ENCODE data around the gene HES3. TPM values are rescaled to one million over a fixed set of nuclear protein-coding genes. Genes with fewer than 3 reads are reported as not detected.

Gene HES3
- total and polyA plus RNA-seq, 8 donors: not detected

DNA sequence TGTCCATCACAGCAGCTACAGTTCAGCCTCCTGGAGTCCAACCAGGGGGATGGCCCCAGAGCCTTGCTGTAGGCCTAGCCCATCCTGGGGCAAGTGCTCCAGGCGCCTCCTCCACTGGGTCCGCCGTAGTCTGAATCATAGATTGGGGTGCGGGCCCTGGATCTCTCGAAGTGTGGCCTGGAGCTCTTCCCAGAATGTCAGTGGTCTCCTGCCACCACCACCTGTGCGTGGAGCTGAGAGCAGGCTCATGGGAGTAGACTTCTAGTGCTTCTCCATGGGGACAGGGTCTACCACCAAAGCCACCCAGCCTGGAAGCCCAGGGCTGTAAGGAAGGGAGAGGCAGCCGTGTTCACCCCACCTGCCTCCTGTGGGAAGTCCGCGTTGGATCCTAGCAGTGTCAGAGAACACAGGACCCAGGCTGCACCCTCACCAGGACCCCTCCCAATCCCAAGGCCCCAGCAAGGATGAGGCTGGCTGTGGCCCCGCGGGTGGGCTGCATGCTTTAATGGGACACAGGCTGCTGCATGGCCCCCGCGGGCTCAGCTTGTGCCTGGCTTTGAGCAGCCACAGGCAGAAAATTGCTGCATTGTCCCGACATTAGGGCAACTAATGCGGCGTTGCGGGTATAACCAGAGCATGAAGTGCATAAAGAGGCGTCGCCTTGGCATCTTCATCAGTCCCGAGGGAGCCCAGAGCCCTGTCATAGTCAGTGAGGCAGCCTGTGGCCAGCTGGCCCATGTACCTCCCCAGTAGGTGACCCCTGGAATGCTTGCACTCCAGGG is 735 bp upstream of the HES3 start:
- 26 to 30% methylated on average over 20 of the region's 20 CpGs for WGBS, 2 donors
- ATAC-seq (no peak), FAIRE-seq (no peak), DNase-seq (peak in 1 of 6 donors; percentile 59)
- Histone ChIP-seq H3K4me3 (no peak overlapping the region), H3K9me3 (no peaks in the 10 kb centered on the region), H3K27me3 (peaks cover 0 to 47% (median 10%) of the 10 kb centered on the region in 4 donors), H3K4me1 (peaks cover 0 to 10% (median 0%) of the 10 kb centered on the region in 3 donors), H3K27ac (no peak overlapping the region), H3K36me3 (no peaks in the 10 kb centered on the region)
- intact Hi-C loops (cut with DNase I): loop anchor here in 2 of 3 donors (10.0 kb wide), 2 partner anchors 102 to 188 kb away; no protein-coding TSS in a partner anchor
- TF ChIP-seq, protein P1, sequence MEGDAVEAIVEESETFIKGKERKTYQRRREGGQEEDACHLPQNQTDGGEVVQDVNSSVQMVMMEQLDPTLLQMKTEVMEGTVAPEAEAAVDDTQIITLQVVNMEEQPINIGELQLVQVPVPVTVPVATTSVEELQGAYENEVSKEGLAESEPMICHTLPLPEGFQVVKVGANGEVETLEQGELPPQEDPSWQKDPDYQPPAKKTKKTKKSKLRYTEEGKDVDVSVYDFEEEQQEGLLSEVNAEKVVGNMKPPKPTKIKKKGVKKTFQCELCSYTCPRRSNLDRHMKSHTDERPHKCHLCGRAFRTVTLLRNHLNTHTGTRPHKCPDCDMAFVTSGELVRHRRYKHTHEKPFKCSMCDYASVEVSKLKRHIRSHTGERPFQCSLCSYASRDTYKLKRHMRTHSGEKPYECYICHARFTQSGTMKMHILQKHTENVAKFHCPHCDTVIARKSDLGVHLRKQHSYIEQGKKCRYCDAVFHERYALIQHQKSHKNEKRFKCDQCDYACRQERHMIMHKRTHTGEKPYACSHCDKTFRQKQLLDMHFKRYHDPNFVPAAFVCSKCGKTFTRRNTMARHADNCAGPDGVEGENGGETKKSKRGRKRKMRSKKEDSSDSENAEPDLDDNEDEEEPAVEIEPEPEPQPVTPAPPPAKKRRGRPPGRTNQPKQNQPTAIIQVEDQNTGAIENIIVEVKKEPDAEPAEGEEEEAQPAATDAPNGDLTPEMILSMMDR (IDR thresholded peaks at IDR 0.05): no peak

DNA sequence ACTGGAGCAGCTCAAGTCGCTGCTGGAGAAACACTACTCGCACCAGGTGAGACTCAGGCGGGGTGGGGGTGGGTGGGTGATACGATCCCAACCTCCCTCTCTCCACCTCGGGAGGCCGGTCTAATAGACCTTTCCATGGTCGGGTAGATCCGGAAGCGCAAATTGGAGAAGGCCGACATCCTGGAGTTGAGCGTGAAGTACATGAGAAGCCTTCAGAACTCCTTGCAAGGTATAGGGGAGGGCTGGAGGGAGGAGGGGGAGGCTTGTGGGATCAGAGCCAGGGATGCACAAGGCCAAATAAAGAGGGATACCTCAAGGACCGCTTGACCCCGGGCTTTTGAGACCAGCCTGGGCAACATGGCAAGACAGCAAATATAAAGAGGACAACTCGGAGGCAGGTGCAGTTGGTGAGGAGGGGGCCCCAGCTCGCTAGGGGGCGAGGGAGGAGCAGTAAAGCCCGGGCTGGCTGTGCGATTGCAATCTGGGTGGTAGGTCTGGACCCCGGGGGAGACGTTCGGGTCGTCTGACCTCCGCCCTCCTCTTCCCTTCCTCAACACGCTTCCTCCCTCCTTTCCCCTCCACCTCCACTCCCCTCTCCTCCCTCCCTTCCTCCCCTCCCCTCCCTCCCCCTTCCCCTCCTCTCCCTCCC is 546 bp downstream of the HES3 start:
- WGBS, 2 donors: 5 to 7% methylated on average over 16 to 24 of the region's 24 CpGs
- DNase-seq: peak in 1 of 6 donors; percentile 68

DNA sequence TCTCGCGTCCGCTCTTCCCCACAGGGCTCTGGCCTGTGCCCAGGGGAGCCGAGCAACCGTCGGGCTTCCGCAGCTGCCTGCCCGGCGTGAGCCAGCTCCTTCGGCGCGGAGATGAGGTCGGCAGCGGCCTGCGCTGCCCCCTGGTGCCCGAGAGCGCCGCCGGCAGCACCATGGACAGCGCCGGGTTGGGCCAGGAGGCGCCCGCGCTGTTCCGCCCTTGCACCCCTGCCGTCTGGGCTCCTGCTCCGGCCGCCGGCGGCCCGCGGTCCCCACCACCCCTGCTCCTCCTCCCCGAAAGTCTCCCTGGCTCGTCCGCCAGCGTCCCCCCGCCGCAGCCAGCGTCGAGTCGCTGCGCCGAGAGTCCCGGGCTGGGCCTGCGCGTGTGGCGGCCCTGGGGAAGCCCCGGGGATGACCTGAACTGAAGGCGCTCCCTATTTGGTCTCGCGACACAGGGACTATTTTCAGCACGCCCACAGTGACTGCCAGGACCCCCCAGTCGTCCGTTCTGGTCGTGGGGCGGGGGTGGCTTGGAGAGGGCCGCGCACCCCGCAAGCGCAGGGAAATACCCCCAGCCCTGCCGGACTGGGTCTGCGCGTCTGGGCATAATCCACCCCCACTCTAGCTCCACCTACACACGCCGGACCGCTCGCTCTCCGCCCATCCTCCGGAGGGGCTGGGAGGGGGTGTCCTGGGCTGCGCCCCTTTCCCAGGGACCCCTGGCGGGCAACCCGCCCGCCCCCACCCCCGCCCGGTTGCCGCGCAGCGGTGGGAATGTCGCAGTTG is 1.3 kb downstream of the HES3 start:
- TF ChIP-seq, protein P1 (IDR thresholded peaks at IDR 0.05): peak; percentile 50 to 68 (median 61)
- no peak for FAIRE-seq

More for the DNA sequence above, 546 bp downstream of the HES3 start:
- peaks cover 0 to 10% (median 0%) of the 10 kb centered on the region in 3 donors for H3K4me1 ChIP-seq
- no peaks in the 10 kb centered on the region for H3K9me3 ChIP-seq
- intact Hi-C loops (cut with DNase I): loop anchor here in 2 of 3 donors (5.0 to 10.0 kb wide), 3 partner anchors 100 to 190 kb away; no protein-coding TSS in a partner anchor
- ATAC-seq: no peak
- no peak overlapping the region for H3K27ac ChIP-seq
- no peak for FAIRE-seq
- no peaks in the 10 kb centered on the region for H3K36me3 ChIP-seq
- H3K4me3 ChIP-seq: no peak overlapping the region
- TF ChIP-seq, protein P1 (IDR thresholded peaks at IDR 0.05): no peak
- H3K27me3 ChIP-seq: peaks cover 0 to 47% (median 10%) of the 10 kb centered on the region in 4 donors

DNA sequence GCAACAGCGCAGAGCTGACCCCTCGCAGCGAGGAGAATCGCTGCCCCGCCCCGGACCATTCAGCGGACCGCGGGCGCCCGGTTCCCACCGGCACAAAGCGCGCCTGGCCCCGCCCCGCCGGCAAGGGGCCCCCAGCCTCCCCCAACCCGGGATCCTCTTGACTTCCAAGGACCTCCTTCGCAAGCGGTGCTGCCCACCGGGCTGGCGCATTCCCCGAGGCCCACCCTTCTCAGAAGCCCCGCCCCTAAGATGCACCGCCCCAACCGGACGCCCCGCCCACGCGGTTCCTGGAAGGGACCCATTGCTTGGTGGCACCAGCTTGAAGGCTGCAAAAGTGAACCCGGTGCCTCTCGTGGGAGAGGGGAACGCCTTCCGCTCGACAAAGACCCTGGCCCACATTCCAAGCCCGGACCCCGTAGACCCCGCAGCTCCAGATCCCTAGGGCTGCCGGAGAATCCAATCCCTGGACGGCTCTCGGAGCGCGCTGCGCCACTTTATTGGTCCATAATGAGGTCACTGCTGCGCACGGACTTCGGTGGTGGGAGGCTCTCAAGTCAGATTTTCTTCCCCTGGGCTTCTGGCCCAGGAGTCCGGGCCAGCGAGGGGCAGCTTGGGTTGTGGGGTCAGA is 2.0 kb downstream of the HES3 start:
- H3K9me3 ChIP-seq: no peaks in the 10 kb centered on the region
- peaks cover 0 to 45% (median 9%) of the 10 kb centered on the region in 4 donors for H3K27me3 ChIP-seq
- peaks cover 0 to 10% (median 0%) of the 10 kb centered on the region in 3 donors for H3K4me1 ChIP-seq
- WGBS, 2 donors: 4% methylated on average over 34 to 49 of the region's 49 CpGs
- peak in 3 of 6 donors; percentile 44 to 88 (median 63) for DNase-seq
- no peak for FAIRE-seq
- intact Hi-C loops (cut with DNase I): loop anchor here in 2 of 3 donors (5.0 to 10.0 kb wide), 3 partner anchors 99 to 191 kb away; no protein-coding TSS in a partner anchor
- H3K36me3 ChIP-seq: no peaks in the 10 kb centered on the region
- TF ChIP-seq, protein P1 (IDR thresholded peaks at IDR 0.05): no peak
- H3K27ac ChIP-seq: no peak overlapping the region
- peak overlapping the region in 1 of 4 donors; percentile 2 for H3K4me3 ChIP-seq
- peak in 2 of 4 donors; percentile 12 to 37 for ATAC-seq

More for the DNA sequence above, 1.3 kb downstream of the HES3 start:
- DNase-seq: peak; percentile 66 to 96 (median 88)
- Histone ChIP-seq H3K4me1 (peaks cover 0 to 10% (median 0%) of the 10 kb centered on the region in 3 donors), H3K36me3 (no peaks in the 10 kb centered on the region), H3K4me3 (peak overlapping the region in 1 of 4 donors; percentile 2), H3K27me3 (peaks cover 0 to 47% (median 10%) of the 10 kb centered on the region in 4 donors), H3K27ac (no peak overlapping the region), H3K9me3 (no peaks in the 10 kb centered on the region)
- peak; percentile 89 to 93 (median 92) for ATAC-seq
- intact Hi-C loops (cut with DNase I): loop anchor here in 2 of 3 donors (5.0 to 10.0 kb wide), 3 partner anchors 100 to 190 kb away; no protein-coding TSS in a partner anchor
- WGBS, 2 donors: 2% methylated on average over 64 to 79 of the region's 79 CpGs
